ENCODE results near the gene CRTC3.
"Not testable (repeated sequence)": the region's sequence is repeated elsewhere in the genome, so short reads cannot be mapped to it uniquely, and the experiment has no call there.

Gene CRTC3

GRCh38 chr15:90529371-90530249, at the start of gene CRTC3:
Gene CRTC3 (plus strand): TSS chr15:90529923. CDS start chr15:90530072, 149 bp downstream.
- DNase-seq (ENCODE audit: low spot score): peak; percentile 81

- DNase-seq (ENCODE audit: low spot score): no peak
Observed at GRCh38 chr15:90481023-90481422, 48.7 kb upstream of the CRTC3 start.

GRCh38 chr15:90482124-90483011, 47.4 kb upstream of the CRTC3 start:
- DNase-seq (ENCODE audit: low spot score): peak; percentile 19

GRCh38 chr15:90483012-90483307, 46.8 kb upstream of the CRTC3 start:
- no peak for DNase-seq (ENCODE audit: low spot score)

GRCh38 chr15:90483637-90484036, 46.1 kb upstream of the CRTC3 start:
- DNase-seq (ENCODE audit: low spot score): no peak

GRCh38 chr15:90487186-90487585, 42.5 kb upstream of the CRTC3 start:
- DNase-seq (ENCODE audit: low spot score): no peak

GRCh38 chr15:90489514-90489913, 40.2 kb upstream of the CRTC3 start:
- DNase-seq (ENCODE audit: low spot score): no peak

GRCh38 chr15:90489944-90490343, 39.8 kb upstream of the CRTC3 start:
- DNase-seq (ENCODE audit: low spot score): no peak

GRCh38 chr15:90493647-90494046, 36.1 kb upstream of the CRTC3 start:
- no peak for DNase-seq (ENCODE audit: low spot score)

GRCh38 chr15:90495067-90495466, 34.7 kb upstream of the CRTC3 start:
- DNase-seq (ENCODE audit: low spot score): no peak

- DNase-seq (ENCODE audit: low spot score): no peak
Observed at GRCh38 chr15:90496791-90497190, 32.9 kb upstream of the CRTC3 start.

GRCh38 chr15:90497376-90497775, 32.3 kb upstream of the CRTC3 start:
- no peak for DNase-seq (ENCODE audit: low spot score)

- DNase-seq (ENCODE audit: low spot score): no peak
Observed at GRCh38 chr15:90497912-90498311, 31.8 kb upstream of the CRTC3 start.

GRCh38 chr15:90500171-90500570, 29.6 kb upstream of the CRTC3 start:
- no peak for DNase-seq (ENCODE audit: low spot score)

- DNase-seq (ENCODE audit: low spot score): no peak
Observed at GRCh38 chr15:90501898-90502297, 27.8 kb upstream of the CRTC3 start.

- DNase-seq (ENCODE audit: low spot score): not testable (repeated sequence)
Observed at GRCh38 chr15:90510781-90511180, 18.9 kb upstream of the CRTC3 start.

GRCh38 chr15:90511211-90511618, 18.5 kb upstream of the CRTC3 start:
- not testable (repeated sequence) for DNase-seq (ENCODE audit: low spot score)

GRCh38 chr15:90512276-90512675, 17.4 kb upstream of the CRTC3 start:
- no peak for DNase-seq (ENCODE audit: low spot score)

GRCh38 chr15:90512981-90513380, 16.7 kb upstream of the CRTC3 start:
- DNase-seq (ENCODE audit: low spot score): no peak

GRCh38 chr15:90513448-90513847, 16.3 kb upstream of the CRTC3 start:
- no peak for DNase-seq (ENCODE audit: low spot score)

- DNase-seq (ENCODE audit: low spot score): not testable (repeated sequence)
Observed at GRCh38 chr15:90513893-90514292, 15.8 kb upstream of the CRTC3 start.

GRCh38 chr15:90519688-90520087, 10.0 kb upstream of the CRTC3 start:
- no peak for DNase-seq (ENCODE audit: low spot score)

GRCh38 chr15:90520365-90520764, 9.4 kb upstream of the CRTC3 start:
- DNase-seq (ENCODE audit: low spot score): no peak

All from germinal center (tissue), 1 donor.